D721Med (cell line): ENCODE measurements around the gene SH3BGR.

Experiments used
- DNase-seq: peaks from one replicate; pipeline ENCODE4 v3.0.0; 2011; ENCODE audit warnings: low spot score; ENCODE audit not compliant: insufficient read length
- FAIRE-seq: peaks from 2 replicates; lab custom pipeline; 2011; peaks lifted over from hg19 to GRCh38; lab: Jason Lieb, UNC
- TF ChIP-seq, protein P1 (sequence below): IDR thresholded peaks from 2 replicates; pipeline ENCODE4 v1.5.1; 2012; ENCODE audit warnings: mild to moderate bottlenecking, control low read depth; ENCODE audit not compliant: insufficient read depth; ENCODE audit errors: missing control alignments

The SH3BGR gene

DNA sequence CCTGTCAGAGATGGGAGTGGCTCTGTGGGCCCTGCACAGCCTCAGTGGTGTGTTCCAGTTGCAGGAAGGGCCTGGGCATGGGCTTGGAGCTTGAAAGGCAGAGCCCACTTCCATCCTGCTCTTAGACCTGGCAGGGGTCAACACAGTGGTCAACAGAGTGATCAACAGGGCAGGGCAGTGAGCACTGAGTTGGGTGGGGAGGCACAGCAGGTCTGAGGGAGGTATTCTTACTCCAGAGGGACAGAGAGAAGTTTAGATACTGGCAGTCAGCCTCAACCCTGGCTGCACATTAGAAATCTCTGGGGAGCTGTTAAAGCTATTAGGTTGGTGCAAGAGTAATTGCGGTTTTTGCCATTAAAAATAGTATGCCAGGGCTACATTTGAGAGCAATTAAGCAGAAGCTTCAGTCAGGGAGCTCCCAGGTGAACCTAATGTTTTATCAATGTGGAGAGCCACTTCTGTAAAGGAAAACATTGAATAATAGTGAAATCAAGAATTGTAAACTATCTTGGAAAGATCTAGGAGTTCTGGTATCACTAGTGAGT, 37.7 kb downstream of the SH3BGR start:
- TF ChIP-seq, protein P1, sequence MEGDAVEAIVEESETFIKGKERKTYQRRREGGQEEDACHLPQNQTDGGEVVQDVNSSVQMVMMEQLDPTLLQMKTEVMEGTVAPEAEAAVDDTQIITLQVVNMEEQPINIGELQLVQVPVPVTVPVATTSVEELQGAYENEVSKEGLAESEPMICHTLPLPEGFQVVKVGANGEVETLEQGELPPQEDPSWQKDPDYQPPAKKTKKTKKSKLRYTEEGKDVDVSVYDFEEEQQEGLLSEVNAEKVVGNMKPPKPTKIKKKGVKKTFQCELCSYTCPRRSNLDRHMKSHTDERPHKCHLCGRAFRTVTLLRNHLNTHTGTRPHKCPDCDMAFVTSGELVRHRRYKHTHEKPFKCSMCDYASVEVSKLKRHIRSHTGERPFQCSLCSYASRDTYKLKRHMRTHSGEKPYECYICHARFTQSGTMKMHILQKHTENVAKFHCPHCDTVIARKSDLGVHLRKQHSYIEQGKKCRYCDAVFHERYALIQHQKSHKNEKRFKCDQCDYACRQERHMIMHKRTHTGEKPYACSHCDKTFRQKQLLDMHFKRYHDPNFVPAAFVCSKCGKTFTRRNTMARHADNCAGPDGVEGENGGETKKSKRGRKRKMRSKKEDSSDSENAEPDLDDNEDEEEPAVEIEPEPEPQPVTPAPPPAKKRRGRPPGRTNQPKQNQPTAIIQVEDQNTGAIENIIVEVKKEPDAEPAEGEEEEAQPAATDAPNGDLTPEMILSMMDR = no peak
- DNase-seq = no peak
- no peak for FAIRE-seq

DNA sequence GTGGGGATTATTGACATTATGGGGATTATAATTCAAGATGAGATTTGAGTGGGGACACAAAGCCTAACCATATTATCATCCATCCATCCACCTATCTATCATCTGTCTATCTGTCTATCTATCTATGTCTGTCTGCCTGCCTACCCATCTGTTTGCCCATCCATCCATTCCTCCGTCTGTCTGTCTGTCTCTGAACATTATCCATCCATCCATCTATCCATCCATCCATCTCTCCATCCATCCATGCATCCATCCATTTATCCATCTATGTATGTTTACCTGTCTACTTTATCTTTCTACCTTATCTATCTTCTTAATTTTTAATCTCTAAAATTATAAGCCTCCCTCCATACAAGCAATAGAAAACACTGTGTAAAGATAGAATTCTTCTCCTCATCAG, 47.4 kb downstream of the SH3BGR start:
- TF ChIP-seq, protein P1 = no peak
- DNase-seq (no peak), FAIRE-seq (no peak)

DNA sequence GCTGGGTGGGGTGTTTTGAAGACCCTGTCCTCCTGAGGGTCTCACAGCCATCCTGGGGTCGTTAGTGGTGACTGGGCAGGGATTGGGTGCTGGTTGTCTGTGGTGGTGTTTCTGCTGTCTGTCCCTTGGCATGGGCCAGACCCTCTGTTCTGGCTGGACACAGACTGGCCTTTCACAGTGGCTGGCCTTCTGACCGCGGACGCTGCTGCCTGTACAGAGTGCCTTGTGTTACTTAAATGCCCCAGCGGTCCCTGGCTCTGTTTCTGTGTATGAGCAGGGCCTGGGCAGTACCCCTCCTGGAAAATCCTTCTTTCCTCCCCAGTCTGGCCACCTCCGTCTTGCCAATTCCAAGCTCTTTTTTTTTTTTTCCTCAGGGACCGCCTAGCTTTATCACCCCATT, 50.9 kb downstream of the SH3BGR start:
- FAIRE-seq (no peak), DNase-seq (no peak)

DNA sequence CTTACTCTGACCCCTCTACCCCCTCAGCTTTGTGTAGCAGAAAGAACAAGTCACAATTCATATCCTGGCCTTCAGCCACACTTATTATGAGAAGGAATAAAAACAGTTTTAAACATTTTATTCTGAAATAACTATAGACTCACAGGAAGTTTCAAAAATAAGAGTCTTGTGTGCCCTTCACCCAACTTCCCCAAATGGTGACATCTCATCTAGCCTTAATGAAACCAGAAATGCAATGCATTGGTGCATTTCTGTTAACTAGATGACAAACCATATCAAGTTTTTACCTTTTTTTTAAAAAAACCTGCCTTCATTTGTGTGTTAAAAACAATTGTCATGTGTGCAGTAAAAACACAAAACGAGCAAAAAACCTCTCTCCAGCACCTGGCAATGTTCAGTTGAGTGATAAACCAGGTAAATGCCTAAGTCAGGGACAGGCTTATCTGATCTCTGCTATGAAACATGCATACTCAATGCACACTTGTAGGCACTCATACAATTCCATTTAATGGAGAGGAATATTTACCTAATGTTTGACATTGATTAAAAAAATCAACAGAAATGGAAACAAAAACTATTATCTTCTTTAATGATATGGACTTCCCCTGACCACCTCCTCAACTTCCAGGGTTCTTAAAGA, 51.5 kb downstream of the SH3BGR start:
- DNase-seq = no peak
- TF ChIP-seq, protein P1 = no peak
- FAIRE-seq = no peak

More for the DNA sequence above, 50.9 kb downstream of the SH3BGR start:
- TF ChIP-seq, protein P1 = no peak

DNA sequence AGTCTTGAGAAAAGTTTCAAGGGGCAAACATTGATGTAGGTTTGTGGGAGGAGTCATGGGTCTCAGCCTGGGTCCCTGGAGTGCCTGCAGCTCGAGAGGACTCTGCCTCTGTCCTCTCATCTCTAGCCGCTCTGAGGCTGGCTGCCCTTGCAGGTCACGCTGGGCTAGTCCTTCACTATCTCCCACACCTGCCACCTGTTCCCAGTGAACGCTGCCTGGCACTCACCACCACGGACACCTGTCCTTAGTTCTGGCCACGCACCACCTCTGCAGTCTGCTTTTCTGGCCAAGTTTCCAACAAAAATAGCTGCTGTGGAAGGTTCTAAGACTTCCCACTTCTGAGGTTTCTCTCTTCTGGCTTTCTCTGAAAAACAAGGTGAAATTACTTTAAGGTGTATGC, 52.5 kb downstream of the SH3BGR start:
- FAIRE-seq (no peak), DNase-seq (no peak)
- TF ChIP-seq, protein P1 = no peak

DNA sequence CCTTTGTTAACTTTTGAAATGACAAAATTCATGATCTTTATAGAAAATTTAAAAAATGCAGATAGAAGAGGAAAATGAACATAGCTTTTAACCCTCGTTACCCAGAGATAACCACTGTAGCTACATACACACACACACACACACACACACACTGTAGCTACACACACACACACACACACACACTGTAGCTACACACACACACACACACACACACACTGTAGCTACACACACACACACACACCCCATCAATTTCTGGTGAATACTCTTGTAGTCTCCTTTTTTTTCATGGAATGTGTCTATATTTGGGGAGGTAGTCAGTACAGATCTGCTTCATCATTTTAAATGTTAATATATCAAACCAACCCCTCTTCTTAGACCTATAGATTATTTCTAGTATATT, 58.5 kb downstream of the SH3BGR start:
- no peak for FAIRE-seq
- TF ChIP-seq, protein P1 = no peak
- DNase-seq = no peak

DNA sequence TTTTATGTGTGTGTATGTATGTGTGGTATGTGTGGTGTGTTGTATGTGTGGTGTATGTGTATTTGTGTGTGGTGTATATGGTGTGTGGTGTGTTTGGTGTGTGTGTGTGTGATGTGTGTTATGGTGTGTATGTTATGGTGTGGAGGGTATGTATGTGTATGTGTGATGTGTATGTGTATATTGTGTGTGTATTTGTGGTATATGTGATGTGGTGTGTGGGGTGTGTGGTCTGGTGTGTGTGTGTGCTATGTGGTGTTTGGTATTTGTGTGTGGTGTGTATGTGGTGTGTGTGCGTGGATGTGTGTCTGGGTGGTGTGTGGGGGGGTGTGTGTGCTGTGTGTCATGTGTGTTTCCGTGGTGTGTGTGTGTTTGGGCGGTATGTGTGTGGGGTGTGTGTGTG, 59.3 kb downstream of the SH3BGR start:
- no peak for FAIRE-seq

More for the DNA sequence above, 59.3 kb downstream of the SH3BGR start:
- no peak for DNase-seq
- TF ChIP-seq, protein P1 = no peak
